Mammary epithelial cell (primary cell): ENCODE results near the gene USF1.

Experiments used
- CTCF ChIP-seq, 2 donors: IDR thresholded peaks in 1 of 2; conservative IDR thresholded peaks in 1 of 2; 2 replicates each; pipeline ENCODE4 v1.5.1; 2011 to 2012; ENCODE audit warnings: inconsistent platforms in 2 of 2, low read length in 2 of 2, mild to moderate bottlenecking in 2 of 2, control low read depth in 1 of 2, low read depth in 1 of 2; ENCODE audit not compliant: insufficient read depth in 1 of 2; ENCODE audit errors: extremely low read depth in 1 of 2
- EZH2 ChIP-seq: IDR thresholded peaks from 2 replicates; pipeline ENCODE4 v1.6.1; 2012; ENCODE audit warnings: low read length, inconsistent platforms, borderline replicate concordance

GRCh38 chr1:161074676-161075368, 29.0 kb upstream of the USF1 start:
- TF ChIP-seq CTCF (conservative IDR thresholded peaks at IDR 0.05 in 1 of 2, IDR thresholded peaks at IDR 0.05 in 1 of 2; ENCODE audit: extremely low read depth in 1 of 2, insufficient read depth in 1 of 2, low read depth in 1 of 2, low read length in 2 of 2) (no peak), EZH2 (no peak)
